ENCODE results near the gene CCDC8. TPM values are rescaled to one million over a fixed set of nuclear protein-coding genes. Genes with fewer than 3 reads are reported as not detected.

Gene CCDC8
- total RNA-seq, 2 experiments from 2014 or later: not detected

- no peak overlapping the region for H3K27ac ChIP-seq (ENCODE audit: low read depth in 1 of 2, low read length in 2 of 2)
- peaks cover 27% of the 10 kb centered on the region for H3K4me1 Mint-ChIP-seq (ENCODE audit: low read depth)
- H3K4me3 Mint-ChIP-seq: no peak overlapping the region
- peaks cover 26% of the 10 kb centered on the region for H3K4me1 ChIP-seq (ENCODE audit: insufficient read depth, low read length)
- ATAC-seq (ENCODE audit: poor library complexity): peak; percentile 59
- no peaks in the 10 kb centered on the region for H3K27me3 ChIP-seq (ENCODE audit: control insufficient read depth in 1 of 2, insufficient read depth in 2 of 2, low read length in 2 of 2)
- no peaks in the 10 kb centered on the region for H3K9me3 ChIP-seq (ENCODE audit: control insufficient read depth in 1 of 2, insufficient read depth in 1 of 2, low read length in 2 of 2)
- H3K27ac Mint-ChIP-seq: no peak overlapping the region
- peaks cover 38% of the 10 kb centered on the region for H3K36me3 ChIP-seq (ENCODE audit: insufficient read depth, low read length)
- ChIA-PET POLR2A (no interaction called here), CTCF (no interaction called here)
- intact Hi-C loops (cut with DNase I, micrococcal nuclease): no loop called here
- H3K27me3 Mint-ChIP-seq: no peaks in the 10 kb centered on the region
- peak in 2 of 14 experiments; percentile 16 to 31 for DNase-seq
- peaks cover 35% of the 10 kb centered on the region for H3K36me3 Mint-ChIP-seq (ENCODE audit: low read depth)
- TF ChIP-seq CTCF (IDR thresholded peaks at IDR 0.05): no peak
- H3K9me3 Mint-ChIP-seq: no peaks in the 10 kb centered on the region
- H3K4me3 ChIP-seq (ENCODE audit: low read length): no peak overlapping the region
These were observed 41.9 kb downstream of the CCDC8 start for GRCh38 chr19:46371371-46371901.

DNA sequence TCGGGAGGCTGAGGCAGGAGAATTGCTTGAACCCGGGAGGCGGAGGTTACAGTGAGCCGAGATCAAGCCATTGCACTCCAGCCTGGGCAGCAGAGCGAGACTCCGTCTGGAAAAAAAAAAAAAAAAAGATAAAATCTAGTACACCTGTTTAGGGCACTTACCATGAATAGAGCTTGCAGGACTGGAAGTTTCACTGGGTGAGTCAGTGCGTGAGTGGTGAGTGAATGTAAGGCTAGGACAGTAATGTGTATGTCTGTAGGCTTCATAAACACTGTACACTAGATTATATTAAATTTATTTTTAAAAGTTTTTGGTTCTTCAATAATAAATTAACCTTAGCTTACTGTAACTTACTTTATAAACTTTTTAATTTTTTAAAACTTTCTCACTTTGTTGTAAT is 43.5 kb downstream of the CCDC8 start:
- Mint-ChIP-seq H3K4me3 (no peak overlapping the region), H3K27me3 (no peaks in the 10 kb centered on the region), H3K27ac (no peak overlapping the region), H3K4me1 (ENCODE audit: low read depth) (peaks cover 27% of the 10 kb centered on the region), H3K36me3 (ENCODE audit: low read depth) (peaks cover 39% of the 10 kb centered on the region), H3K9me3 (no peaks in the 10 kb centered on the region)
- ChIA-PET POLR2A (no interaction called here), CTCF (interaction anchor here (1.3 kb wide), 1 partner anchor 26 kb away, joined by 4 read pairs; no protein-coding TSS in a partner anchor)
- H3K36me3 ChIP-seq (ENCODE audit: insufficient read depth, low read length): peaks cover 34% of the 10 kb centered on the region
- peaks cover 26% of the 10 kb centered on the region for H3K4me1 ChIP-seq (ENCODE audit: insufficient read depth, low read length)
- H3K4me3 ChIP-seq (ENCODE audit: low read length): no peak overlapping the region
- DNase-seq: peak in 1 of 14 experiments; percentile 8
- no peaks in the 10 kb centered on the region for H3K27me3 ChIP-seq (ENCODE audit: control insufficient read depth in 1 of 2, insufficient read depth in 2 of 2, low read length in 2 of 2)
- TF ChIP-seq CTCF (IDR thresholded peaks at IDR 0.05): no peak
- no peaks in the 10 kb centered on the region for H3K9me3 ChIP-seq (ENCODE audit: control insufficient read depth in 1 of 2, insufficient read depth in 1 of 2, low read length in 2 of 2)
- ATAC-seq (ENCODE audit: poor library complexity): no peak
- intact Hi-C loops (cut with DNase I, micrococcal nuclease): no loop called here
- no peak overlapping the region for H3K27ac ChIP-seq (ENCODE audit: low read depth in 1 of 2, low read length in 2 of 2)

DNA sequence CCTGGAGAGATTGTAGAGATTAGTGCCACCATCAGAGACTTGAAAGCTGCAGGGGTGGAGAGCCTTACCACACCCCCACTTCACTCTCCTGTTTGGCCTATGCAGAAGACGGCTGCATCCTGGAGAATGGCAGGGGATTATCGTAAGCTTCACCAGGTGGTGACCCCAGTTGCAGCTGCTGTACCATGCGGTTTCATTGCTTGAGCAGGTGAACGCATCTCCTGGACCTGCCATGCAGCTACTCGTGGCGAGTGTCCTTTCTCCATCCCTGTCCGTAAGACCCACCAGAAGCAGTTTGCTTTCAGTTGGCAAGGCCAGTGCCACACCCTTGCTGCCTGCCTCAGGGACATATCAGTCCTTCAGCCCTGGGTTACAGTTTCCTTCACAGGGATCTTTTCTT is 45.2 kb downstream of the CCDC8 start:
- H3K4me3 ChIP-seq (ENCODE audit: low read length): no peak overlapping the region
- no peaks in the 10 kb centered on the region for H3K9me3 Mint-ChIP-seq
- no peaks in the 10 kb centered on the region for H3K27me3 ChIP-seq (ENCODE audit: control insufficient read depth in 1 of 2, insufficient read depth in 2 of 2, low read length in 2 of 2)
- H3K36me3 Mint-ChIP-seq (ENCODE audit: low read depth): peaks cover 53% of the 10 kb centered on the region
- no peak overlapping the region for H3K4me3 Mint-ChIP-seq
- H3K27ac ChIP-seq (ENCODE audit: low read depth in 1 of 2, low read length in 2 of 2): no peak overlapping the region
- no peaks in the 10 kb centered on the region for H3K27me3 Mint-ChIP-seq
- H3K27ac Mint-ChIP-seq: no peak overlapping the region
- H3K36me3 ChIP-seq (ENCODE audit: insufficient read depth, low read length): peaks cover 45% of the 10 kb centered on the region
- peaks cover 37% of the 10 kb centered on the region for H3K4me1 Mint-ChIP-seq (ENCODE audit: low read depth)
- ATAC-seq (ENCODE audit: poor library complexity) (no peak), DNase-seq (no peak)
- ChIA-PET POLR2A (no interaction called here), CTCF (no interaction called here)
- intact Hi-C loops (cut with DNase I, micrococcal nuclease): no loop called here
- no peaks in the 10 kb centered on the region for H3K9me3 ChIP-seq (ENCODE audit: control insufficient read depth in 1 of 2, insufficient read depth in 1 of 2, low read length in 2 of 2)
- peaks cover 20% of the 10 kb centered on the region for H3K4me1 ChIP-seq (ENCODE audit: insufficient read depth, low read length)
- no peak for TF ChIP-seq CTCF (IDR thresholded peaks at IDR 0.05)
